GM19467 (cell line): Measurements from ENCODE around the gene NLRP7.
"Not testable (repeated sequence)": the region's sequence is repeated elsewhere in the genome, so short reads cannot be mapped to it uniquely, and the experiment has no call there.

Source experiments
- ATAC-seq: cut with Tn5 transposase; IDR thresholded peaks from one replicate; pipeline ENCODE4 v1.9.1; 2021; ENCODE audit warnings: mild to moderate bottlenecking, moderate library complexity; ENCODE audit not compliant: unreplicated experiment

The NLRP7 gene

GRCh38 chr19:54919646-54920563 is 27.4 kb downstream of the NLRP7 start:
- ATAC-seq: not testable (repeated sequence)

GRCh38 chr19:54918499-54918898 is 28.8 kb downstream of the NLRP7 start:
- ATAC-seq: no peak

DNA sequence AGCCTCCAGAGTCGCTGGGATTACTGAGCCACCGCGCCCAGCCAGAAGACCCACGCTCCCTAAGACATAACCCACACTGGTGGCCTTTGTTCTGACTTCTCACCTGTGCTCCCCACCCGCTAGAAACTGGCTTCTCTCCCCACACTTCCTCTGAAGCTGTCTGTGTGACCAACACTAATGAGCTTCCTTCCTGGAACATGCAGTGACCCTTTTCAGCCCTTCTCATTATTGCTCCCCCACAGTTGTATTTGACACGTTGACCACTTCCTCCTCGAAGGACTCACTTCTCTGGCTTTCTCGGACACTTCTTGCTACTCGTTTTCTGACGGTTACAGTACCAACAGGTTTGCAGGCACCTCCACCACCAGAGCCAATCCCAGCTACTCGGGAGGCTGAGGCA is 30.5 kb downstream of the NLRP7 start:
- ATAC-seq: no peak

GRCh38 chr19:54907899-54908298 is 39.4 kb downstream of the NLRP7 start:
- not testable (repeated sequence) for ATAC-seq

- no peak for ATAC-seq
These were observed 40.5 kb downstream of the NLRP7 start for GRCh38 chr19:54906819-54907218.

GRCh38 chr19:54905803-54906511 is 41.4 kb downstream of the NLRP7 start, which contains the start of gene NCR1:
NCR1 (plus strand) TSS chr19:54906148; CDS start chr19:54906188, 40 bp downstream.
- ATAC-seq: no peak

DNA sequence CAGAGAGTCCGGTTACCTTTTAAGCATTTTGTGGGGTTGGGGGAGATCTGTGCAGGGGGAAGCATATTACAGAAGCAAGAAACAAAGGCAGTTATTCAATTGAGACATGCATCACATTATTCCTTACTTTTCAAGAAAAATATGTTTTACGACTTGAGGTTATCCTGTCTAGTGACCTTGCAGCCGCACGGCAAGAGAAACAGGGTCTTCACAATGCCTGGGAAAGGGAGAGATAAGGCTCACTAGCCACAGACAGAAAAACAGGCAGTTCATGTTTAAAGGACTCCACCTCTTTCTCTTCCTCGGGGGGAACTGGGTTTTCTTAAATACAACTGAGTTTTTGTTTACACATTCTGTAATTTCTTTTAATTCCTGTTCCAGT is 41.9 kb downstream of the NLRP7 start:
- ATAC-seq: no peak

- ATAC-seq: not testable (repeated sequence)
These were observed 43.1 kb downstream of the NLRP7 start for GRCh38 chr19:54904261-54904660.

DNA sequence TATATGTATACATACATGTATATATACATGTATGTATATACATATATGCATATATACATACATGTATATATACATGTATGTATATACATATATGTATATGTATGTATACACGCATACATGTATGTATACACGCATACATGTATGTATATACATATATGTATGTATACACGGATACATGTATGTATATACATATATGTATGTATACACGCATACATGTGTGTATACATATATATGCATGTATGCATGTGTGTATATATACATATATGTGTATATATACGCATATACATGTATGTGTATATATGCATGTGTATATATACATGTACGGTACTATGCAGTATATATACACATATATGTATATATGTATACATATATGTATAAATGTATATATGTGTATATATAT is 44.0 kb downstream of the NLRP7 start:
- no peak for ATAC-seq

DNA sequence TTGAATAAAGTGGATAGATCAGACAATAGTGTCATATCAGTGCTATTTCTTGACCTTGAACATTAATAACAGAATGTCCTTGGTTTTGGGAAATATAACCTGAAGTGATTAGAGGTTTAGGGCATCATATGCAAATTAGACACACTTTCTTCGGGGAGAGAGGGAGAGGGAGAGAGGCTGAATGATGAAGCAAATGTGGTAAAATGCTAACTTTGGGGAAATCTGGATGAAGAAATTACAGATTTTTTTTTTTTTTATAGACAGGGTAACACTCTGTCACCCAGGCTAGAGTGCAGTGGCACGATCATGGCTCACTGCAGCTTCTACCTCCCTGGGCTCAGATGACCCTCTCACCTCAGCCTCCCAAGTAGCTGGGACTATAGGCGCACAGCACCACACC is 45.3 kb downstream of the NLRP7 start:
- no peak for ATAC-seq

GRCh38 chr19:54901153-54901552 is 46.2 kb downstream of the NLRP7 start:
- not testable (repeated sequence) for ATAC-seq

DNA sequence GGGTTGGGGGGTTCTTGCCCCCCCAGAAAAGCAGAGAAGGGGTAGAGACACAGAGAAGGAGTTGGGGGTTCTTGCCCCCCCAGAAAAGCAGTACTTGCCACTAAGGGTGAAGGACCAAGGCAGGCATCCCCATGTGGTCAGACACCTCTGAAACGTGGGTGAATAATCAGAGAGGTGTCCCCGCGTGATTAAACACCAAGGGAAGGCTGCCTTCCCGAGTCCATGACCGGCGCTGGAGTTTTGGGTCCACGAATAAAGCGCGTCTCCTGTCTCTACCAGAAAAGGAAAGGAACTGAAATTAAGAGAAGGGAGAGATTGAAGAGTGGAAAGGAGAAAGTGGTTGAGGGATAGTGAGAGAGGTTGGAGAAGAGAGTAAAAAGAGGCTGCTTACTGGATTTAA is 47.7 kb downstream of the NLRP7 start:
- not testable (repeated sequence) for ATAC-seq

GRCh38 chr19:54898685-54899084 is 48.6 kb downstream of the NLRP7 start:
- ATAC-seq: not testable (repeated sequence)

- ATAC-seq: no peak
These were observed 51.3 kb downstream of the NLRP7 start for GRCh38 chr19:54896036-54896435.

DNA sequence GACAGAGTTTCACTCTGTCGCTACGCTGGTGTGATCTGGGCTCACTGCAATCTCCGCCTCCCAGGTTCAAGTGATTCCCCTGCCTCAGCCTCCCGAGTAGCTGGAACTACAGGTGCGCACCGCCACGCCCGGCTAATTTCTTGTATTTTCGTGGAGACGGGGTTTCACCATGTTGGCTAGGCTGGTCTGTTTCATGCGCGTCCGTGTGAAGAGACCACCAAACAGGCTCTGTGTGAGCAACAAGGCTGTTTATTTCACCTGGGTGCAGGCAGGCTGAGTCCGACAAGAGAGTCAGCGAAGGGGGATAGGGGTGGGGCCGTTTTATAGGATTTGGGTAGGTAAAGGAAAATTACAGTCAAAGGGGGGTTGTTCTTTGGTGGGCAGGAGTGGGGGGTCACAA is 53.2 kb downstream of the NLRP7 start:
- not testable (repeated sequence) for ATAC-seq

DNA sequence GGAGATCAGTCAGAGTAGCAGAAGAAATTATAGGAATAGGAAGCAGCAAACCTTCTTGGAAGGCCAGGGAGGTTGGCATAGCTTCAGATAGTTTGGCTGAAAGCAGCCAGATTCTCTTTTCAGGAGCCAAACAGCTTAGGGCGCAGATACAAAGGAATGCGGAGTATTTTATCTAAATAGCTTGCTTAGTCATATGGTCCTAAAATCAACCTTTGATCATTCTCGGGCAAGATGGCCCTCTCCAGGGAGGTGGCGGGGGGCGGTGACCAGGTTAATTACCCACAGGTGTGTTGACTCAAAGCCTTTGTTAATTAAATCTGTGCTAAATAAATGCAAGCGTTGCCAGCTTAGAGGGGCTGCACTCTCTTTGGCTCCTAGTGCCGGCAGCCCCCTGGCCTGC is 53.9 kb downstream of the NLRP7 start:
- ATAC-seq: no peak

DNA sequence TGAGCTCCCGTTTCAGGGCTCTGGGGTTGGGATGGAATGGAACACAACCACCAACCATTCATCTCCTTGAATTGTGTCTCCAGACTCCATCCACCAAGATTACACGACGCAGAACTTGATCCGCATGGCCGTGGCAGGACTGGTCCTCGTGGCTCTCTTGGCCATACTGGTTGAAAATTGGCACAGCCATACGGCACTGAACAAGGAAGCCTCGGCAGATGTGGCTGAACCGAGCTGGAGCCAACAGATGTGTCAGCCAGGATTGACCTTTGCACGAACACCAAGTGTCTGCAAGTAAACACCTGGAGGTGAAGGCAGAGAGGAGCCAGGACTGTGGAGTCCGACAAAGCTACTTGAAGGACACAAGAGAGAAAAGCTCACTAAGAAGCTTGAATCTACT is 57.8 kb downstream of the NLRP7 start:
- no peak for ATAC-seq

- no peak for ATAC-seq
These were observed 59.1 kb downstream of the NLRP7 start for GRCh38 chr19:54888239-54888638.

- ATAC-seq: no peak
These were observed 64.1 kb downstream of the NLRP7 start for GRCh38 chr19:54883228-54883627.

DNA sequence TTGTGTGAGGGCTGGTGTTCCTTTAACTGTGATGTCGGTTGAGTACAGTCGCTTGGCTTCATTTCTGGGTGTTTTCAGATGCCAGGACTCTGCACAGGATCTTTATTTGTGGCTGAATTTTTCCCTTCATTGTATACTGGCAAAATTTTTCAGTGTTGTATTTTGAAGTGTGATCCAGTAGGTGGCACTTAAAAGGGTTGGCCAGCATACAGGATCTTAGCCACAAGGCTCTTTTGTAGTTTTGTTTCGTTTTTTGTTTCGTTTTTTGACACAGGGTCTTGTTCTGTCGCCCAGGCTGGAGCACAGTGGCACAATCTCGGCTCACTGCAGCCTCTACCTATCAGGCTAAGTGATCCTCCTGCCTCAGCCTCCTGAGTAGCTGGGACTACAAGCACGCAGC is 64.6 kb downstream of the NLRP7 start:
- ATAC-seq: no peak

DNA sequence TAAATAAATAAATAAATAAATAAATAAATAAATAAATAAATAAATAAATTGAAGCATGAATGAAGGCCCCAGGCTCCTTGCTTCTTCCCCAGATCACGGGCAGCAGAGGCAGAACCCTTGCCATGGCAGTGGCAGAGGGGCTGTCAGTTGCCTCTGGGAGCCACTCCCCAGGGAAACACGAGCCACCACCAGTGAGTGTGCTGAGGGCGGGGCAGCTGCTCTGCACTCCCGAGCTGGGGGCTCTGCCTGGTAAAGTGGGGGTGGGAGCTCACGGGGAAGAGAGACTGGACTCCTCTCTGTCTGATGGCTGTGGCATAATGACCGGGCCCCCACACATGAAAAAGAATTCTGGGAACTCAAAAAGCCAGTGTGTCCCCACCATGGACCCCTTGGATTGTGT is 65.4 kb downstream of the NLRP7 start:
- ATAC-seq: no peak

- ATAC-seq: no peak
These were observed 69.9 kb downstream of the NLRP7 start for GRCh38 chr19:54877471-54877870.
